GM12874 (cell line): ENCODE data around the gene SLC39A11.

Source experiments
- TF ChIP-seq, protein P1 (sequence below): IDR thresholded peaks from 2 replicates; pipeline ENCODE4 v1.5.1; 2011; ENCODE audit warnings: low read depth, mild to moderate bottlenecking, control low read depth, low read length, moderate library complexity; ENCODE audit not compliant: insufficient read depth

The SLC39A11 gene

GRCh38 chr17:73092523-73093135, at the start of gene SLC39A11:
SLC39A11 (minus strand) TSS chr17:73092688; CDS start chr17:73088764, 3,924 bp downstream.
- TF ChIP-seq, protein P1, sequence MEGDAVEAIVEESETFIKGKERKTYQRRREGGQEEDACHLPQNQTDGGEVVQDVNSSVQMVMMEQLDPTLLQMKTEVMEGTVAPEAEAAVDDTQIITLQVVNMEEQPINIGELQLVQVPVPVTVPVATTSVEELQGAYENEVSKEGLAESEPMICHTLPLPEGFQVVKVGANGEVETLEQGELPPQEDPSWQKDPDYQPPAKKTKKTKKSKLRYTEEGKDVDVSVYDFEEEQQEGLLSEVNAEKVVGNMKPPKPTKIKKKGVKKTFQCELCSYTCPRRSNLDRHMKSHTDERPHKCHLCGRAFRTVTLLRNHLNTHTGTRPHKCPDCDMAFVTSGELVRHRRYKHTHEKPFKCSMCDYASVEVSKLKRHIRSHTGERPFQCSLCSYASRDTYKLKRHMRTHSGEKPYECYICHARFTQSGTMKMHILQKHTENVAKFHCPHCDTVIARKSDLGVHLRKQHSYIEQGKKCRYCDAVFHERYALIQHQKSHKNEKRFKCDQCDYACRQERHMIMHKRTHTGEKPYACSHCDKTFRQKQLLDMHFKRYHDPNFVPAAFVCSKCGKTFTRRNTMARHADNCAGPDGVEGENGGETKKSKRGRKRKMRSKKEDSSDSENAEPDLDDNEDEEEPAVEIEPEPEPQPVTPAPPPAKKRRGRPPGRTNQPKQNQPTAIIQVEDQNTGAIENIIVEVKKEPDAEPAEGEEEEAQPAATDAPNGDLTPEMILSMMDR: no peak

DNA sequence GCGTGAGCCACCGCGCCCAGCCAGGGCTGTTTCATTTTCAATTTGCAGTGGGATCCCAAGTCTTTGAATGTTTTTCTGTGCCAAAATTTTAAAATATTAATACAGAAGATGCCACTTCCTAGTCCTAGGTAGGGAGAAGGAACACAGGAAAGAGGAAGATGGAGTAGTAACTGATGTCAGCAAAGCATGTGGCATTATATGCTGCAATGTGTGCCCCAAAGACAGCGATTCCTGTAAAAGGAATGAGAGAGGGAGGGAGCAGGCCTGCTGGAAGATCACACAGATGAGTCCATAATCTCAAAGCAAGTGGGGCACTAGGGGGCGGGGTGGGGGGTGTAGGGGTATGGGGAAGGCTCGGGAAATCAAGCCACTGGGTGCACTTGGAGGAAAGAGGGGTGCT, 48.9 kb upstream of the SLC39A11 start:
- TF ChIP-seq, protein P1: no peak

DNA sequence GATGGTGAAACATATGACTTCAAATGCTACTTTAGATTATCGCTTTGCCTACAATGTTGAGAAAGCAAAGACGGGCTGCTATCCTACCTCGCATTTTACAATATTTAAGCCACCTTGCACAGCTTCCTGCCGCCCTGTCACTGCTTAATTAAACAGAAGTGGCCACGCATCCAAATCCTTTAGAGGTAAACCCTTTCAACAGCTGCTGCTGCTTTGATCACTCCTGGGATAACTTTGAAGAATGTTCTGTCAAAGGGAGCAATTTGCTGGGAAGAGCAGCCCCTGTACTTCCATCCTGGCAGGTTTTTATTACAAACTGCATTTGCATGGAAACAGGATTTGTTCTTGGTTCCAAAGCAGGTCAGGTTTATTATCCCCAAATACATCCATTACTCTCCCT, 48.1 kb upstream of the SLC39A11 start:
- TF ChIP-seq, protein P1: no peak

GRCh38 chr17:73139296-73139695, 46.8 kb upstream of the SLC39A11 start:
- TF ChIP-seq, protein P1: no peak

GRCh38 chr17:73138541-73139138, 46.2 kb upstream of the SLC39A11 start:
- TF ChIP-seq, protein P1: no peak

GRCh38 chr17:73137376-73137775, 44.9 kb upstream of the SLC39A11 start:
- TF ChIP-seq, protein P1: no peak

- TF ChIP-seq, protein P1: no peak
Observed at GRCh38 chr17:73135766-73136165, 43.3 kb upstream of the SLC39A11 start.
